WERI-Rb-1 (cell line): ENCODE data around the gene OAS3.

ENCODE experiments used
- DNase-seq: peaks from one replicate; pipeline ENCODE4 v3.0.0-alpha.2; 2020
- H3K27ac ChIP-seq: fragments of 250-450 bp; sonication (Bioruptor Pico); 2 replicates; pipeline ENCODE4 v1.5.1; 2020; ENCODE audit warnings: mild to moderate bottlenecking, moderate library complexity
- H3K27me3 ChIP-seq: fragments of 250-450 bp; sonication (Bioruptor Pico); 2 replicates; pipeline ENCODE4 v1.5.1; 2021; ENCODE audit warnings: mild to moderate bottlenecking, low read depth, moderate library complexity; ENCODE audit not compliant: insufficient read depth, severe bottlenecking
- H3K36me3 ChIP-seq: fragments of 250-450 bp; sonication (Bioruptor Pico); 2 replicates; pipeline ENCODE4 v1.5.1; 2020; ENCODE audit warnings: mild to moderate bottlenecking, moderate library complexity
- H3K4me3 ChIP-seq: 2 replicates; pipeline ENCODE4 v1.5.1; 2011; ENCODE audit warnings: low read depth, mild to moderate bottlenecking, control low read depth, low read length
- H3K9me3 ChIP-seq: fragments of 250-450 bp; sonication (Bioruptor Pico); 2 replicates; pipeline ENCODE4 v1.5.1; 2021; ENCODE audit warnings: mild to moderate bottlenecking, moderate library complexity; ENCODE audit not compliant: severe bottlenecking
- TF ChIP-seq, protein P1 (sequence below): IDR thresholded peaks from 2 replicates; pipeline ENCODE4 v1.5.1; 2011; ENCODE audit warnings: low read depth, mild to moderate bottlenecking, control low read depth, inconsistent platforms, low read length

Gene OAS3, protein sequence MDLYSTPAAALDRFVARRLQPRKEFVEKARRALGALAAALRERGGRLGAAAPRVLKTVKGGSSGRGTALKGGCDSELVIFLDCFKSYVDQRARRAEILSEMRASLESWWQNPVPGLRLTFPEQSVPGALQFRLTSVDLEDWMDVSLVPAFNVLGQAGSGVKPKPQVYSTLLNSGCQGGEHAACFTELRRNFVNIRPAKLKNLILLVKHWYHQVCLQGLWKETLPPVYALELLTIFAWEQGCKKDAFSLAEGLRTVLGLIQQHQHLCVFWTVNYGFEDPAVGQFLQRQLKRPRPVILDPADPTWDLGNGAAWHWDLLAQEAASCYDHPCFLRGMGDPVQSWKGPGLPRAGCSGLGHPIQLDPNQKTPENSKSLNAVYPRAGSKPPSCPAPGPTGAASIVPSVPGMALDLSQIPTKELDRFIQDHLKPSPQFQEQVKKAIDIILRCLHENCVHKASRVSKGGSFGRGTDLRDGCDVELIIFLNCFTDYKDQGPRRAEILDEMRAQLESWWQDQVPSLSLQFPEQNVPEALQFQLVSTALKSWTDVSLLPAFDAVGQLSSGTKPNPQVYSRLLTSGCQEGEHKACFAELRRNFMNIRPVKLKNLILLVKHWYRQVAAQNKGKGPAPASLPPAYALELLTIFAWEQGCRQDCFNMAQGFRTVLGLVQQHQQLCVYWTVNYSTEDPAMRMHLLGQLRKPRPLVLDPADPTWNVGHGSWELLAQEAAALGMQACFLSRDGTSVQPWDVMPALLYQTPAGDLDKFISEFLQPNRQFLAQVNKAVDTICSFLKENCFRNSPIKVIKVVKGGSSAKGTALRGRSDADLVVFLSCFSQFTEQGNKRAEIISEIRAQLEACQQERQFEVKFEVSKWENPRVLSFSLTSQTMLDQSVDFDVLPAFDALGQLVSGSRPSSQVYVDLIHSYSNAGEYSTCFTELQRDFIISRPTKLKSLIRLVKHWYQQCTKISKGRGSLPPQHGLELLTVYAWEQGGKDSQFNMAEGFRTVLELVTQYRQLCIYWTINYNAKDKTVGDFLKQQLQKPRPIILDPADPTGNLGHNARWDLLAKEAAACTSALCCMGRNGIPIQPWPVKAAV

DNA sequence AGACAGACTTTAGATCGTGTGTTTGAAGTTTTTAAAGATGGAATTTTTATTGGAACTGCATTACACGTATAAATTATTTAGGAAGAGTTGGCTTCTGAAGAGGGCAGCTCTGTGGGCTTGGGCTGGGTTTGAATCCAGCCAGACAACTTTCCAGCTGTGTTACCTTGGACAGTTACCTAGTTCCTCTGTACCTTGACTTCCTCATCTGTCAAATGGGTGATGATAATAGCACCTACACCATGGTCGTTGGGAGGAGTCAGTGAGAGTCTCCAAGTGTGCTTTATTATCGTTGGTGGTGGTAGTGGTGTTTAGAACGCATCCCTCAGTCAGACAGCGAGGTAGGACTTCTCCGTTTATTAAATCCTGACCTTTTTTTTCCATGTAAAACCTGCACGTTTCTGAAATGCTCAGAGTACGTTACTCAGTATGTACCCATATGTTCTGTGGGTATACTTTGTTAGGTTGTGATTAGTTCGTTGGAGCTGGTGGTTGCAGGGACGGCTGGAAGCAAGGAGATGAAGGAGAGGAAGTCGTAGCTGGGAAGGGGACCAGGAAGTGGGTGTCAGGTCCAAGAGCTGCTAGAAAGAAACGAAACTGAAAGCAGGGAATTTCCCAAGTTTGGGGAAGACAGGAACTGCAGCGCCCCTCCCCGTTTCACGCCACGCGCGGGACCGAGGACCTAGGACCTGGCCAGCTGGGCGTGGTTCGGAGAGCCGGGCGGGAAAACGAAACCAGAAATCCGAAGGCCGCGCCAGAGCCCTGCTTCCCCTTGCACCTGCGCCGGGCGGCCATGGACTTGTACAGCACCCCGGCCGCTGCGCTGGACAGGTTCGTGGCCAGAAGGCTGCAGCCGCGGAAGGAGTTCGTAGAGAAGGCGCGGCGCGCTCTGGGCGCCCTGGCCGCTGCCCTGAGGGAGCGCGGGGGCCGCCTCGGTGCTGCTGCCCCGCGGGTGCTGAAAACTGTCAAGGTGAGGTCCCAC is at the start of gene OAS3:
OAS3 (plus strand) TSS at position 734 of the 979 bp plus-strand sequence; CDS start at position 791, 57 bp downstream.
- Histone ChIP-seq H3K36me3 (no peaks in the 10 kb centered on the region), H3K27me3 (peaks cover 71% of the 10 kb centered on the region), H3K4me3 (peak within 1 kb of the TSS; percentile 55), H3K27ac (no peak within 1 kb of the TSS), H3K9me3 (peaks cover 8% of the 10 kb centered on the region)
- peak; percentile 25 for DNase-seq
- TF ChIP-seq, protein P1, sequence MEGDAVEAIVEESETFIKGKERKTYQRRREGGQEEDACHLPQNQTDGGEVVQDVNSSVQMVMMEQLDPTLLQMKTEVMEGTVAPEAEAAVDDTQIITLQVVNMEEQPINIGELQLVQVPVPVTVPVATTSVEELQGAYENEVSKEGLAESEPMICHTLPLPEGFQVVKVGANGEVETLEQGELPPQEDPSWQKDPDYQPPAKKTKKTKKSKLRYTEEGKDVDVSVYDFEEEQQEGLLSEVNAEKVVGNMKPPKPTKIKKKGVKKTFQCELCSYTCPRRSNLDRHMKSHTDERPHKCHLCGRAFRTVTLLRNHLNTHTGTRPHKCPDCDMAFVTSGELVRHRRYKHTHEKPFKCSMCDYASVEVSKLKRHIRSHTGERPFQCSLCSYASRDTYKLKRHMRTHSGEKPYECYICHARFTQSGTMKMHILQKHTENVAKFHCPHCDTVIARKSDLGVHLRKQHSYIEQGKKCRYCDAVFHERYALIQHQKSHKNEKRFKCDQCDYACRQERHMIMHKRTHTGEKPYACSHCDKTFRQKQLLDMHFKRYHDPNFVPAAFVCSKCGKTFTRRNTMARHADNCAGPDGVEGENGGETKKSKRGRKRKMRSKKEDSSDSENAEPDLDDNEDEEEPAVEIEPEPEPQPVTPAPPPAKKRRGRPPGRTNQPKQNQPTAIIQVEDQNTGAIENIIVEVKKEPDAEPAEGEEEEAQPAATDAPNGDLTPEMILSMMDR, result no peak

DNA sequence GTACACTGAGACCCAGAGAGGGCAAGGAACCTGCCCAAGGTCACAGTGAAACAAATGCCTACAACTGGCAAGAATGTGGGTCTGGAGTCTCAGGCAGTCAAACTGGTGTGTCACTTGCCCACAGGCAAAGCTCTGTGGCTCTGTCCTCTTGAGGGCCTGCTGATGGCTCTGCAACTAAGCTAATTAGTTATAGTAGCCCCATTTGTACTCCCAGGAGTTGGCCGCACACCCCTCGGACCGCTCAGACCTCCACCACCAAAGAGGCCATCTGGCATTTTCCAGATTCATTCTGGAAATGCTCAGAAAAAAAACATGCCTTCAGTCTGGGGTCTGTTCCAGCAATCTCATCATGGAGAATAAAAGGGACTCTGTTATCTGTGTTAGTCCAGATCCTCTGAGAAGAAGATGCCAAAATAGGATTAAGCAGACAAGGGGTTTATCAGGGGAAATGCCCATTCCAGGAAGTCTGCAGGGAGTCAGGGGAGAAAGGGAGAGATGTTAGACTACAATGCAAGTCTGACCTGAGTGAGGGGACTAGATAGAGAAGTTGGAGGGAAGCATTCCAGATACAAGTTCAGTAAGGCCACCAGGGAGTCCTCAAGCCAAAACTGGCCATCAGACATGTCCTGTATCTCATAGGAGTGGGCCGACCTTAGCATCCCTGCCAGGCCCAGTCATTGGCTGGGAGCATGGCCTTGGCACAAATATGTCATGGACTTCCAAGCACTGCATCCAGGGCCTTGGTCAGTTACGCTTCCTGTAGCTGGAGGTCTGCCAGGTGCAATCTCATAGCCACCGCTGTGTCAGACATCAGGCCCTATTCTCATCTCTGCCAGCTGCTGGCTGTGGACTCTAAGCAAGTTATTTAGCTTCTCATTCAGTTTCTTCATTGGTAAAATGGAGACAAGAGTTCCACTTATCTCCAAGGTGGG is 46.9 kb upstream of the OAS3 start:
- no peak for DNase-seq

DNA sequence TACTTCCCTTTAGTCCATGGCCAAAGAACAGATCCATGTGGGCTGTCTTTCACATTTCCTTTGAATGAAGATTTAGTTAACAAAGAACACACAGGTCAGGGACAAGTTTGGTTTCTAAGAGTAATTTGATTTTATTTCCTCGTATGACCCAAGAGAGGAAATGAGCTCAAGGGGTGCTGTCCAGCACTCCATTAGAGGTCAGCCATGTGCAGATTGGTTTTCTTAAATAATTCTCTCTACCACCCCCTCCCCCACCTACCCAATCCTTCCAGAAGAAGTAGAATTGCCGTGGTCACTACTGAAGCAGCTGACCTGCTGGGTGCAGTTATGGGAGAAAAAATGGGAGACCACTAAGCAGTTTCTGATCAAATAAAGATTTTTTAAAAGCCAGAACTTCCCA is 45.4 kb upstream of the OAS3 start:
- no peaks in the 10 kb centered on the region for H3K36me3 ChIP-seq
- TF ChIP-seq, protein P1, result no peak
- no peaks in the 10 kb centered on the region for H3K9me3 ChIP-seq
- no peak for DNase-seq
- H3K27ac ChIP-seq, result no peak overlapping the region
- no peak overlapping the region for H3K4me3 ChIP-seq
- peaks cover 72% of the 10 kb centered on the region for H3K27me3 ChIP-seq

More for the DNA sequence above, 46.9 kb upstream of the OAS3 start:
- no peak overlapping the region for H3K27ac ChIP-seq
- TF ChIP-seq, protein P1, result no peak
- no peaks in the 10 kb centered on the region for H3K36me3 ChIP-seq
- no peak overlapping the region for H3K4me3 ChIP-seq
- H3K27me3 ChIP-seq, result peaks cover 64% of the 10 kb centered on the region
- no peaks in the 10 kb centered on the region for H3K9me3 ChIP-seq

DNA sequence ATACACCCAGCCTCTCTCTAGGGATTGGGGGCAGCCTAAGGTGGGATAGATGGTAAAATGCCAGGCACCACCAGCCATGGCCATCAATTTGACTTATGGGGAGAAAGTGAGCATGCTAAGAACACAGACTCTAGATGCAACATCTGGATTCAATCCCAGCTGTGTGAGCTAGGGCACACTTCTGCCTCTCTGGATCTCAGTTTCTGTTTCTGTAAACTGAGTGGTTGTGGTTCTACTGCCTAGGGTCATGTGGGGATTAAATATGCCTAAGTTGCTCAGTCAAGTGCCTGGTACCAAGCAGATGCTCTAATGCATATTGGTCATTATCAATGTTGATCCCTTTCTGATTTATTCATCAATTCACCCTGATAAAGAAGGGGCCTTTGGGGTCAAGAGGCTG is 44.1 kb upstream of the OAS3 start:
- H3K9me3 ChIP-seq, result no peaks in the 10 kb centered on the region
- peaks cover 78% of the 10 kb centered on the region for H3K27me3 ChIP-seq
- H3K4me3 ChIP-seq, result no peak overlapping the region
- H3K36me3 ChIP-seq, result no peaks in the 10 kb centered on the region
- no peak for DNase-seq
- TF ChIP-seq, protein P1, result no peak
- H3K27ac ChIP-seq, result no peak overlapping the region
